ENCODE data around the gene PPIF. TPM values are rescaled to one million over a fixed set of nuclear protein-coding genes. Genes with fewer than 3 reads are reported as not detected.

Gene PPIF
- total RNA-seq, 4 donors from 2014 or later = 40.2 to 141 (median 56.6) TPM

DNA sequence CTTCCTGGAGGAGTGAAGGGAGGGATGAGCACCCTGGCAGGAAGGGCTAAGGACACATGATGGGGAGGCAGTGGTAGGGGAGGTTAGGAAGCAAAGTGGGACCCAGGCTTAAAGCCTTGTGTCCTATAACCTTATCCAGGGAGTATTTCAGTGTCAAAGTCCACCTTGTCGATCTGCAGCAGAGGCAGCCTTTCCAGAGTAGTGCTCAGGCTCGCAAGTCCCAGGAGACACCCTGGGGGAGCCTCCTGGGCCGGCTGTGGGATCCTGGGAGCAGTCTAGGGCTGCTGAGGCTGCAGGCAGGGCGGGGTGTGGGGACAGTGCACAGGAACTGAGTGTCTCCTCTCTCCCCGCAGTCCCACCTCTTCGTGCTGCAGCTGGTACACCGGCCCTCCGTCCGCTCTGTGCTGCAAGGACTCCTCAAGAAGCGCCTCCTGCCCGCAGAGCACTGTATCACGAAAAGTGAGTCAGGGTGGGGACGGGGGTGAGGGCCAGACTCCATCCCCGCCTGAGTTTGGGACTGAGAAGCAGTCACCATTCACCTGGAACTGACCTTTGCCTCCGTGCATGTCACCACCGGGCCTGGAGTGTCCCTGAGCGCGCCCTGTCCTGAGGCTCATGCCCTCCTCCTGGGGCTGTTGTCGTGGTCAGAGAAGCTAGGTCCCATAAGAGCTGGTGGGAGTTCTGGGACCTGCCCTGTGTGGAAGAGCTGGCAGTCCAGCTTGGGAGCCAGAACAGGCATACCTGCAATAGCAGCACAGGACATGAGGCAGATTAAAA, 45.3 kb upstream of the PPIF start:
- 93 to 94% methylated on average over 3 to 7 of the region's 19 CpGs for WGBS, 2 donors

DNA sequence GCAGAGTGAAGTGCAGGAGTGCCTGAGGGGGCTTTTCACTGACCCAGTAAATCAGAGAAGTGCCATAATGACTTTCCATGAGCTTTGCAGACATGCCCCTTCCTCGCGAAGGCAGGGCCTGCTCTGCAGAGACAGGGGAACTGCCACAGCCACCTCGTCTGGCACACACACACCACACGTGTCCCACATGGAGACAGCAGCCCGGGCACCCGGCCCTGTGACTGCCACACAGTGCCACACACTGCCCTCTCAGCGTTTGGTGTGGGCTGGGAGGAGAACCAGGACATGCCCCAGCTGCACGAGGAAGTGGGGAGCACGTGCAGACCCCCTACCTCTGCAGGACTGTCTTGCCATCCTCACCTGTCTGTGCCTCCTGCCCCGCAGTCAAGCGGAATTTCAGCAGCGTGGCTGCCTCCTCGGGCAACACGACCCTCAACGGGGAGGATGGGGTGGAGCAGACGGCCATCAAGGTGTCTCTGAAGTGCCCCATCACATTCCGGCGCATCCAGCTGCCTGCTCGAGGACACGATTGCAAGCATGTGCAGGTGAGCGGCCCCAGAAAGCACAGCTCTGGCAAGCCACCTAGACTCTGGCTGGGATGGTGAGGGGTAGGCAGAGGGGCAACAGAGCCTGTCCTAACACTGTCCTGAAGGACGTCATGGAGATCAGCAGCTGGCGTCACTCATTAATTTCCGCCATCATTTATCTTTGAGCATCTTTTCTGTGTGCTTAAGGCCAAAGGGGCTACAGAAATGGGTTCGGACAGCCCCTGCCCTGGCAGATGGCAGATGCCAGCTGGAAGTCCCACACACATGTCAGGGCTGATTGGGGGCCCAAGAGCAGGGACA, 43.4 kb upstream of the PPIF start:
- DNase-seq = no peak
- H3K27ac ChIP-seq = no peak overlapping the region
- H3K27me3 ChIP-seq = no peaks in the 10 kb centered on the region
- peaks cover 72 to 100% (median 84%) of the 10 kb centered on the region in 3 donors for H3K36me3 ChIP-seq
- H3K4me3 ChIP-seq = no peak overlapping the region
- H3K4me1 ChIP-seq = peaks cover under 1 to 7% (median 6%) of the 10 kb centered on the region in 3 donors
- H3K9me3 ChIP-seq = no peaks in the 10 kb centered on the region
- no peak for TF ChIP-seq POLR2A (IDR thresholded peaks at IDR 0.05)
- TF ChIP-seq, protein P1, sequence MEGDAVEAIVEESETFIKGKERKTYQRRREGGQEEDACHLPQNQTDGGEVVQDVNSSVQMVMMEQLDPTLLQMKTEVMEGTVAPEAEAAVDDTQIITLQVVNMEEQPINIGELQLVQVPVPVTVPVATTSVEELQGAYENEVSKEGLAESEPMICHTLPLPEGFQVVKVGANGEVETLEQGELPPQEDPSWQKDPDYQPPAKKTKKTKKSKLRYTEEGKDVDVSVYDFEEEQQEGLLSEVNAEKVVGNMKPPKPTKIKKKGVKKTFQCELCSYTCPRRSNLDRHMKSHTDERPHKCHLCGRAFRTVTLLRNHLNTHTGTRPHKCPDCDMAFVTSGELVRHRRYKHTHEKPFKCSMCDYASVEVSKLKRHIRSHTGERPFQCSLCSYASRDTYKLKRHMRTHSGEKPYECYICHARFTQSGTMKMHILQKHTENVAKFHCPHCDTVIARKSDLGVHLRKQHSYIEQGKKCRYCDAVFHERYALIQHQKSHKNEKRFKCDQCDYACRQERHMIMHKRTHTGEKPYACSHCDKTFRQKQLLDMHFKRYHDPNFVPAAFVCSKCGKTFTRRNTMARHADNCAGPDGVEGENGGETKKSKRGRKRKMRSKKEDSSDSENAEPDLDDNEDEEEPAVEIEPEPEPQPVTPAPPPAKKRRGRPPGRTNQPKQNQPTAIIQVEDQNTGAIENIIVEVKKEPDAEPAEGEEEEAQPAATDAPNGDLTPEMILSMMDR (IDR thresholded peaks at IDR 0.05) = no peak
- 84 to 93% methylated on average over 7 to 17 of the region's 25 CpGs for WGBS, 2 donors
- intact Hi-C loops (cut with DNase I) = no loop called here

More for the DNA sequence above, 45.3 kb upstream of the PPIF start:
- Histone ChIP-seq H3K9me3 (no peaks in the 10 kb centered on the region), H3K27ac (no peak overlapping the region), H3K36me3 (peaks cover 80 to 100% (median 85%) of the 10 kb centered on the region in 3 donors), H3K27me3 (no peaks in the 10 kb centered on the region), H3K4me1 (peaks cover 7 to 20% (median 15%) of the 10 kb centered on the region in 3 donors), H3K4me3 (no peak overlapping the region)
- DNase-seq = no peak
- TF ChIP-seq, protein P1 (IDR thresholded peaks at IDR 0.05) = no peak
- TF ChIP-seq POLR2A (IDR thresholded peaks at IDR 0.05) = no peak
- intact Hi-C loops (cut with DNase I) = no loop called here

DNA sequence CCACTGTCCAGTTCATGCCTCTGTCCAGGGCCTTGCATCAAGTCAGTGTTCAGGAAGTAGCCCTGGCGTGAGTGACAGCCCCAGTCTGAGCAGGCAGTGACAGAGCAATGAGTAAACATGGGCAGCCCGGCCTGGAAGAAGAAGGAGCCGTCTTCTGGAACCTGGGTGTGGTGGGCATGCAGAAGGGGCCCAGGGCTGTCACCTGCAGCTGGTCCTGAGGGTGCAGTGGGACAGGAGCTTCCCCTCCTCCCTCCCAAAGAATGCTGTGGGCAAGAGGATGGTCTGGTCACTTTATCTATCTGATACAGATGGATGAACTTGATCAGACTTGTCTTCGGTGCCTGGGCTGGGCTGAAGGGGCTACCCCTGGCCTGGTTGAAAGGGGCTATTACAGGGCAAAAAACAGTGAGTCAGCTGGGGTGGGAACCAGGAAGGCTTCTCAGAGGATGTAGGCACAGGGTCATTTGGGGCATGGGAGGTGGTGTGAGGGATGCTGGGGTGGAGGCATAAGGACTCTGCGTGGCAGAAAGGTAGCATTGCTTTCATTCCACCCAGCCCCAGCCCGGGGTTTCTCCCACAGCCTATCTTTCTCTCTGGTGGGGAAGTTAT, 42.7 kb upstream of the PPIF start:
- 69 to 90% methylated on average over 2 to 5 of the region's 6 CpGs for WGBS, 2 donors
- no peak for DNase-seq
- TF ChIP-seq POLR2A (IDR thresholded peaks at IDR 0.05) = no peak
- TF ChIP-seq, protein P1 (IDR thresholded peaks at IDR 0.05) = no peak
- peaks cover 65 to 100% (median 85%) of the 10 kb centered on the region in 3 donors for H3K36me3 ChIP-seq
- no peaks in the 10 kb centered on the region for H3K4me1 ChIP-seq
- H3K27ac ChIP-seq = no peak overlapping the region
- H3K9me3 ChIP-seq = no peaks in the 10 kb centered on the region
- H3K4me3 ChIP-seq = no peak overlapping the region
- intact Hi-C loops (cut with DNase I) = no loop called here
- H3K27me3 ChIP-seq = no peaks in the 10 kb centered on the region

DNA sequence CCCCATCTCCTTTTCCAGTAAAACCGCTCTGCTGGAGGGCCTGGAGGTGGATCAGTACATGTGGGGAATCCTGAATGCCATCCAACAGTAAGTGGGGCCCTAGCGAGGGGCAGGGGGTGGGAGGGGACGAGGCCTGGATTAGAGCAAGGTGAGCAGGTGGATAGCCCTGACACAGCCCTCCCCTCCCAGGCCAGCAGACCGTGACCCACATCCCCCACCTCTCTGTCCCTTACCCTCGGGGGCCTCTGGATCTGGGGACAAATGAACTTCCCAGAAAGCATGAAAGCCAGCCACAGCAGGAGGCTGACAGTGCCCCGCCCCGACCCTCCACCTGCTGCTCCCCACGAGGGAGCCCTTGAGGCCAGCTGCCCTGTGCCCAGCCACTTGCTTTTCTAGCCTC, 41.8 kb upstream of the PPIF start:
- H3K4me3 ChIP-seq = no peak overlapping the region
- peaks cover 60 to 100% (median 82%) of the 10 kb centered on the region in 3 donors for H3K36me3 ChIP-seq
- no peaks in the 10 kb centered on the region for H3K27me3 ChIP-seq
- WGBS, 2 donors = 91% methylated on average over 5 of the region's 8 CpGs; no CpG with 5 or more reads in 1 of the 2 donors
- intact Hi-C loops (cut with DNase I) = no loop called here
- DNase-seq = no peak
- no peaks in the 10 kb centered on the region for H3K4me1 ChIP-seq
- TF ChIP-seq, protein P1 (IDR thresholded peaks at IDR 0.05) = no peak
- no peak for TF ChIP-seq POLR2A (IDR thresholded peaks at IDR 0.05)
- H3K27ac ChIP-seq = no peak overlapping the region
- H3K9me3 ChIP-seq = no peaks in the 10 kb centered on the region

All from esophagus squamous epithelium (tissue), 5 donors.